Fibroblast of pulmonary artery (primary cell): Measurements from ENCODE around the gene PIP5K1B.

Experiments
- DNase-seq: peaks from one replicate; pipeline ENCODE4 v3.0.0-alpha.2; 2010; ENCODE audit warnings: low read depth
- H3K4me3 ChIP-seq: replicated peaks from 2 replicates; pipeline ENCODE4 v1.5.1; 2011; ENCODE audit warnings: low read depth, mild to moderate bottlenecking, control low read depth, low read length, moderate library complexity
- CTCF ChIP-seq: IDR thresholded peaks from 2 replicates; pipeline ENCODE4 v1.5.1; 2011; ENCODE audit warnings: mild to moderate bottlenecking, control low read depth, low read length, inconsistent platforms; ENCODE audit errors: missing control alignments

Gene PIP5K1B

DNA sequence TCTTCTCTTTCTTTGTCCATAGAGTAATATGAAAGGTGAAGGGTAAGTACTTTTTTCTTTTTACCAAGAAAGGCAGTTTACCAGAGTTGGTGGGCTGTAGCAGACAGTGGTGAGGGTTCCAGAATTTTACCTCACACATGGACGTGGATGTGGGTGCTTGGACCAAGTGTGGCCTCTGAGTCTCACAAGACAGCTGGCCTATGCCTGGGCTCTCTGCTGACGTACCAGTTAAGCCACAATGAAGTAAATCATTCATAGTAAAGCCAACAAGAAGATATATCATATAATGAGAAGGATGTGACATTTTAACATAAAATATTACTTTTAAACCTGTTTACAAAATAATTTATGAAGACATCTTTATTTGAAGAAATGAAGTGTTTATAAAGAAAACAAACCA is 202.9 kb downstream of the PIP5K1B start:
- H3K4me3 ChIP-seq, result no peak overlapping the region
- DNase-seq, result no peak
- TF ChIP-seq CTCF, result no peak

DNA sequence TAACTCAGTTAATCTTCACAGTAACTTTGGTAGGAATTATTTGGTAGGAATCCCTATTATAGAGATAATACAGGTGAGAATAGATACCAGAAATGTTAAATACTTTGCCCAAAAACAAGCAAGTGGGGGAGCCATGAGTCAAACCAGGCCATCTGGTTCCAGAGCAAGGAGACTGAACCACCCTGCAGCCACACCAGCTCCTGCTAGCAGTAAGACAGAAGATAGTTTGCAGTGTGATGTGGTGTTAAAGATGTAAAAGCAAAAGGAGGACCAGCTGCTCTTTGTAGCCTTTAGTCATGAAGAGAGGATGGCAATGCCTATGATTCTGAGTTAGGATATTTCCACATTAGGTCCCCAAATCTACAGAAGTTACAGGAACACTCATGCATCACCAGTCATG is 207.5 kb downstream of the PIP5K1B start:
- no peak for TF ChIP-seq CTCF
- DNase-seq, result no peak
- no peak overlapping the region for H3K4me3 ChIP-seq

DNA sequence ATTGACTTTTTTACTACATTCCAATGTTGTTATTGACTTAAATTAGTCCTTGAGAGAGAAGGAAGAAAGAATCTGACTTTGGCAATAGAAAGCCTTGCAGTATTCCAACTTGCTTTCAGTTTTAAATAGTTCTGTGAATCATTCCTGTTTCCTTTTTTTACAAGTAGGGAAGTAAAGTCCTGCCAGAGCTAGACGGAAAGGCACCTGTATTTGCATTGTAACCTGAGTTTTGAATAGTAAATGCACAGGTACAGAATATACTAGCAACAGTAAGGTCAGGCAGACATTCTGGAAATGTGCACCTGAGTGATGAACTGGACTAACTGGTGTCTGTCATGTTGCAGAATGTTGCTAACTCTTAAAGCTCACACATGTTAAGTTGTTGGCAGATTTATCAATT is 208.0 kb downstream of the PIP5K1B start:
- no peak for DNase-seq
- no peak overlapping the region for H3K4me3 ChIP-seq
- TF ChIP-seq CTCF, result no peak

DNA sequence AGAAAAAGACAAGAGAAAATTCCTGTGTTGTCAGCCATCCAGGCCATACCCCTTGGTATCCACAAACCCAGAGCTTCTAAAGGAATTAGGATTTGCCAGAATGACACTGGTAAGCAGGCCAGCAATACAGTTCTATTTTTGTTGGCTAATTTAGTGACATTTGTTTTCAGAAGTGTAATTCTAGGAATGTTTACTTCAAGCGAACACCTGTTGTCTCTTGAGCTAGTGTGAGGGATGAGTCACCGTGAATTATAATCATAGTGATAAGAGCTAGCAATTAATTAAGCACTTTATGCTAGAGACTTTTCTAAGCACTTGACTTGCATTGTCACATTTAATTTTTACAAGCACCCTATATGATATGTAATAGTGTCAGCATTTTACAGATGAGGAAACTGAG is 209.7 kb downstream of the PIP5K1B start:
- H3K4me3 ChIP-seq, result no peak overlapping the region
- TF ChIP-seq CTCF, result no peak
- no peak for DNase-seq

DNA sequence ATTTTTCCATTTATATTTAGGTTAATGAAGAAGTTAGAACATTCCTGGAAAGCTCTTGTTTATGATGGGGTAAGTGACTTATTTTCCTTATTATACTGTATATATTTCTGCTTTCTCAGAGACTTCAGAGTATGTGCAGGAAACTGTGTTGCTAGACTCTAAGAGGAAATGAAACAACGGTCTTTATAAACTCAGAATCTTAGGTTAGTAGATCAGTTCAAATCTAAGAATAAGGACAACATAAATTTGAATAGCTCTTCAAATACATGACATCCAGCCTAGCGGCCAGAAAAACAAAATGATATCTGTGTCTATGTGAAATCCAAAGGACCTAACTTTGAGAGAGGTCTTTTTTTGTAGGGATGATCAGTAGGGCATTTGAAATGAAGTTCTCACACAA is 214.6 kb downstream of the PIP5K1B start:
- TF ChIP-seq CTCF, result no peak
- DNase-seq, result no peak

GRCh38 chr9:68920921-68921320 is 215.9 kb downstream of the PIP5K1B start:
- no peak overlapping the region for H3K4me3 ChIP-seq
- no peak for DNase-seq
- TF ChIP-seq CTCF, result no peak

More for the DNA sequence above, 214.6 kb downstream of the PIP5K1B start:
- no peak overlapping the region for H3K4me3 ChIP-seq

- DNase-seq, result no peak
- no peak overlapping the region for H3K4me3 ChIP-seq
- no peak for TF ChIP-seq CTCF
Measured at GRCh38 chr9:68923480-68923879, 218.4 kb downstream of the PIP5K1B start.
